Stimulated activated CD4-positive, alpha-beta T cell treated with anti-CD3 and anti-CD28 coated beads, Interleukin-4, amount 100 ng/mL, for 48 hours (primary cell): ENCODE results near the gene PSMD8.
"Not testable (repeated sequence)": the region's sequence is repeated elsewhere in the genome, so short reads cannot be mapped to it uniquely, and the experiment has no call there.

Experiments used
- DNase-seq, 2 donors: peaks; one replicate each; pipeline ENCODE4 v3.0.0-alpha.2; 2020; ENCODE audit warnings: low read depth in 2 of 2

The PSMD8 gene

GRCh38 chr19:38387550-38388348 lies 13.4 kb downstream of the PSMD8 start, which contains the start of gene GGN:
Gene GGN, minus strand, starts transcription at chr19:38388034. Its CDS starts 773 bp downstream, at chr19:38387261.
- DNase-seq: peak; percentile 81 to 89

- no peak for DNase-seq
These were observed 14.2 kb downstream of the PSMD8 start, which contains the start of gene SPRED3 for GRCh38 chr19:38388349-38389100. Gene SPRED3, plus strand, starts transcription at chr19:38388697. Its CDS starts 1,606 bp downstream, at chr19:38390303.

DNA sequence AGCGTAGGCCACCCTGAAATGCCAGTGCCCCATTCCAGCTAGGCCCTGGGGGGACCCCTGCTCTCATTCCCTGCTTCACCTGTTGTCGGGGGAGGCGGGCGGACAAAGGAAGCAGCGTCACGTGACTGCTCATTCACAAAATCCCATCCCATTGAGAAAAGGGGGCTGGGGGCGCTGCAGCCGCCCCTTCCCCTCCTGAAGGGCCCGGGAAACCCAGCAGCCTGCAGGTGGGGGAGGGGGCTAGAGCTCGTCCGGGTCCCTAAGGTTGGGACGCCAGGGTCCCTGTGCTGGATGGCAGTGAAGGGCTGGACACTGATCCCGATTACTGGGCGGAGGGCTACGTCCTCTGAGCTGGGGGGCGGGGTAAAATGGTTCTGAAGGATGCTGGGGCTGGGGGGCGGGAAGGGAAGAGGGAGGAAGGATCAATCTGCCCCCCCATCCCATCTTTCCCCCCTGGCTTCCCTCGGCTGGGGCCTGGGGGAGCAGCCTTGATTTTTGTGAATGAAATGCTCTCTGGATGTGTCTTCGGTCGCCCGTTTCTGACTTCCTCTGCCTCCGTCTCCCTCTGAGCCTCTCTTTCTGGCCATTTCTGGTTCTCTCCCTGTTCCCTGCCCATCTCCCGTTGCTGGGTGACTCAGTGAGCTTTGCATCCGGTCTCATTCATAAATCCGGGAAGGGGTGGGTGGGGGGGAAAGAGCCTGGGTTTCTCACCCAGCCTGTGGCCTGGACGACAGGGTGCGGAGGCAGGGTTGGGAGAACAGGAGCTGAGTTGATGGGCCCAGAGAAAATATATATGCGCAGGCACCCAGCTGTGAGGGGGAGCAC lies 14.9 kb downstream of the PSMD8 start:
- DNase-seq: no peak

- no peak for DNase-seq
These were observed 15.9 kb downstream of the PSMD8 start for GRCh38 chr19:38389957-38390924.

DNA sequence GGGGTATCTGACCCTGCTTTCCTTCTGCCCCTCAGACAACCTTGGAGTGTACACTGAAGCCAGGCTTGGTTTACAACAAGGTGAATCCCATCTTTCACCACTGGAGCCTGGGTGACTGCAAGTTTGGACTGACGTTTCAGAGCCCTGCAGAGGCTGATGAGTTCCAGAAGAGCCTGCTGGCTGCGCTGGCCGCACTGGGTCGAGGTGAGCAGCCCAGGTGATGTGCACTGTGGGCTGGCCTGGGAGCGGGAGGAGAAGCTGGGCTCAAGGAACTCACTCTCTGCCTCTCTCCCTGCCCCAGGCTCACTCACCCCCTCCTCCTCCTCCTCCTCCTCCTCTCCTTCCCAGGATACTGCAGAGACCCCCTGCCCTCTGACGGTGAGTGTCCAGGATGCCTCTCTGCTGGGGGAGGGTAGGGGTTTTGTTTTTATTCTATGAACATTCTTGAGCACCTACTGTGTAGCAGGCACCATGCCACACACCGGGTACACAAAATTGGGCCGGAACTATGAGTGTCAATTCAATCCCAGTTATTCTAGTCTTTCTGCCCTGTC lies 17.6 kb downstream of the PSMD8 start:
- DNase-seq: no peak

GRCh38 chr19:38392707-38393308 lies 18.4 kb downstream of the PSMD8 start:
- DNase-seq: no peak

GRCh38 chr19:38394488-38394887 lies 20.1 kb downstream of the PSMD8 start:
- DNase-seq: peak; percentile 72 to 78

DNA sequence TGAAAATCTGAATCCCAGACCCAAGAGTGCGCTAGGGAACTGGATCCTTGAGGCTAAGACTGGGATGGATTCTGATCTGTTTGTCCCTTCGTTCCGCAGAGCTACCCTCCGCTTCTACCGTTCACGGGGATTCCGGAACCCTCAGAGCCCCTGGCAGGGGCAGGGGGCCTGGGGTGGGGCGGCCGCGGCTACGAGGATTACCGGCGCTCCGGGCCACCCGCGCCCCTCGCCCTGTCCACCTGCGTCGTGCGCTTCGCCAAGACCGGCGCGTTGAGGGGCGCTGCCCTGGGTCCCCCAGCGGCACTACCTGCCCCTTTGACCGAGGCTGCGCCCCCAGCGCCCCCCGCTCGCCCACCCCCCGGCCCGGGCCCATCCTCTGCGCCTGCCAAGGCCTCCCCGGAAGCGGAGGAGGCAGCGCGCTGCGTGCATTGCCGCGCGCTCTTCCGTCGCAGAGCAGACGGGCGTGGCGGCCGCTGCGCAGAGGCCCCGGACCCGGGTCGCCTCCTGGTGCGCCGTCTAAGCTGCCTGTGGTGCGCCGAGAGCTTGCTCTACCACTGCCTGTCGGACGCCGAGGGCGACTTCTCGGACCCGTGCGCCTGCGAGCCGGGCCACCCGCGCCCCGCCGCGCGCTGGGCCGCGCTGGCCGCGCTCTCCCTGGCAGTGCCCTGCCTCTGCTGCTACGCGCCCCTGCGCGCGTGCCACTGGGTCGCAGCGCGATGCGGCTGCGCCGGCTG lies 21.2 kb downstream of the PSMD8 start:
- peak in 1 of 2 donors; percentile 41 for DNase-seq

- DNase-seq: no peak
These were observed 24.7 kb downstream of the PSMD8 start for GRCh38 chr19:38399081-38399480.

GRCh38 chr19:38399537-38399936 lies 25.2 kb downstream of the PSMD8 start:
- no peak for DNase-seq

- DNase-seq: no peak
These were observed 26.0 kb downstream of the PSMD8 start for GRCh38 chr19:38400361-38400760.

DNA sequence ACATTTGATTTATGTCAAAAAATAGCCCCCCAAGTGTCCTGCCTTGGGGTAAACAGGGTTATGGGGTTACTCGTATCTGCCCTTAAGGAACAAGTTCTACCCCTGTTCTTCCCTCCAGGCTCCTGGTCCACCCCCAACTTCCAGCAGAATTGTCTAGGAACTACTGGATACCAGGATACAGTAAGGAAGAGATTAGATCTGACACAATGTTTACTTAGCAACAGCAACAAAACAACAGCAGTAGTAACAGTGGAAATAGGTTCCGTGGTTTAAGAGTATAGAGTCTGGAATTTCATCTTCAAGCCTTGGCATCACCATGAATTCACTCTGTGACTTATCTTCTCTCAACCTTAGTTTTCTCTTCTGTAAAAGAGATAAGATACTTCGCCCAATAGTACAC lies 26.8 kb downstream of the PSMD8 start:
- no peak for DNase-seq

DNA sequence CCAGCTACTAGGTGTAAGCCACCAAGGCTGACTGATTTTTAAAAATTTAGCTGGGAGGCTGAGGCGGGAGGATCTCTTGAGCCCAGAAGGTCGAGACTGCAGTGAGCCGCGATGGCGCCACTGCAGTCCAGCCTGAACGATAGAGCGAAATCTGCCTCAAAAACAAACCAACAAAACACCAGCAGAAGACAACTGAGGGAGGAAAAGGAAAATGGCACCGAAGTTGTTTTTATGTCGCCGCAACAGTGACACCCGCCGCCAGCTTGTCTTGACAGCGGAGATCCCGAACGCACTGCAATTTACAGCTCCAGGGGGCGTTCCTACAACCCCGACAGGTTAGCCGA lies 28.2 kb downstream of the PSMD8 start:
- no peak for DNase-seq

DNA sequence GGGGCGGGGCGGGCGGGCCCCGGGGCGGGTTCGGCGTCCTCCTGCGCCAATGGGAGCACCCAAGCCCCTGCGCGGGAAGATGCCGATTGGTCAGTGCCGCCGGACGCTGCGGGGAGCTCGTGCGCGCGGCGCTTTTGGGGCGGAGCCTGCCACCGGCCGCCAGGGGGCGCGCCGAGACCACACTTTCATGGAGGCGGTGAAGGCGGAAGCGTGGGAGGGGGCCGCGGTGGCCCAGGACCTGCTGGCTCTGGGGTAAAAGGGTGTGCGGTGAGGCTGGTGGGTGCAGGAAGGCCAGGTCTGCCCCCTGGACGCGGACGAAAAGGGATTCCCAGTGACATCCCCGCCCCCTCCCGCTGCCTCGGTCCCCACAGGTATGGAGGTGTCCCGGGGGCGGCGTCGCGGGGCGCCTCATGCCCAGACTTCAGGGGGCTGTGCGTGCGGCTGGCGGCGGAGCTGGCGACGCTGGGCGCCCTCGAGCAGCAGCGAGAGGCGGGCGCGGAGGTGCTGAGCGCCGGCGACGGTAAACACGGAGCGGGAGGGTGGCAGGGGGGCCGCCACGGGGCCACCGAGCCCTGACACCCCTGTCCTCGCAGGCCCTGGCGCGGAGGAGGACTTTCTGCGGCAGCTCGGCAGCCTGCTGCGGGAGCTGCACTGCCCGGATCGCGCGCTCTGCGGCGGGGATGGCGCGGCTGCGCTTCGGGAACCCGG lies 28.8 kb downstream of the PSMD8 start, which contains the start of gene FAM98C:
Gene FAM98C (plus strand): TSS at position 127 of the 708 bp plus-strand sequence. CDS start 61 bp downstream, at position 188.
- DNase-seq: peak; percentile 95 to 96

- DNase-seq: no peak
These were observed 30.5 kb downstream of the PSMD8 start for GRCh38 chr19:38404858-38405257.

DNA sequence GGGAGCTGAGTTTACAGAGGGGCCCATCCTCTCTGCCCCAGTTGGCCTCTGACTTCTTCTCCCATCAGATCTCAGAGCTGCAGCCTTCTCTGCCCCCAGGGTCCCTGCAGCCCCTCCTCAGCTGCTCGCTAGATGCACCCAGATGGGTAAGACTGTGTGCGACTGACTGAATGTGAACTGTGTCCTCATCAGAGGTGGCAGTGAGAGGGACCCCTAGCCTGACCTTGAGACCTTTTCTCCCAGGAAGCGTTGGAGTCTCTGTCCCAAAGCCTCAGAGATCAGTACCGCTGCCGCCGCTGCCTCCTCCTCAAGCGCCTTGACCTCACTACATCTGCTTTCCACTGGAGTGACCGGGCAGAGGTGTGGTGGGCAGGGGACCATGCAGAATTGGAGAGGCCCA lies 30.9 kb downstream of the PSMD8 start:
- DNase-seq: no peak

- no peak for DNase-seq
These were observed 35.3 kb downstream of the PSMD8 start for GRCh38 chr19:38409631-38410133.

DNA sequence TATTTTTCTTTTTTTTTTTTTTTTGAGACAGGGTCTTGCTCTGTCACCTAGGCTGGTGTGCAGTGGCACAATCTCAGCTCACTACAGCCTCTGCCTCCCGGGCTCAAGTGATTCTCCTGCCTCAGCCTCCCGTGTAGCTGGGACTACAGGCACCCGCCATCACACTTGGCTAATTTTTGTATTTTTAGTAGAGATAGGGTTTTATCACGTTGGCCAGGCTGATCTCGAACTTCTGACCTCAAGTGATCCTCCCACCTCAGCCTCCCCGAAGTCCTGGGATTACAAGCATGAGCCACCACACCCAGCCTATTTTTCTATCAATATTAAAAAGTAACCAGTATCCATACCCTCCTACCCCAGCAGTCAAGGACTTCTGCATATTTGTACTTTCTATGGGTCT lies 36.0 kb downstream of the PSMD8 start:
- not testable (repeated sequence) for DNase-seq
